ENCODE measurements around the gene SNX25. TPM values are rescaled to one million over a fixed set of nuclear protein-coding genes. Genes with fewer than 3 reads are reported as not detected.

SNX25 gene
- total and polyA plus RNA-seq, 2 experiments from 2014 or later, result 6.9 to 25.0 TPM

DNA sequence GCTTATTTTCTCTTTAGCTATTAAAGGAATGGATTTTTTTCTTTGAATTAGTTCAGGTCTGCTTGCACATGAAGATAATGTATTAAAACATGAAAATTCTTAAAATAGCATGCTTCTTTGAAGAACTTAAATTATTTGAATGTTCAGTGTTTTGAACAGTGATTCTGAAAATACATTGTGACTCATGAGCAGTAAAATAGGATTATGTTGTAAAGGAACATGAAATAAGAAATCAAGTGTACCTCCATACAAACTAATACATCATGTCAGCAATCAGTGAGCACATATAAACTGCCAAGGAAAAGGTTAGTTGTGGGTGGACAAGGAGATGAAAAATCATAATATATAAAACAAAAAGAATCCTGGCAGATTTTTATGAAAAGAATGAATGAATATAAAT is 66.1 kb downstream of the SNX25 start:
- H3K36me3 Mint-ChIP-seq (ENCODE audit: low read depth), result no peaks in the 10 kb centered on the region
- H3K27ac ChIP-seq (ENCODE audit: low read depth), result no peak overlapping the region
- H3K4me3 Mint-ChIP-seq, result no peak overlapping the region
- H3K36me3 ChIP-seq (ENCODE audit: insufficient read depth), result no peaks in the 10 kb centered on the region
- TF ChIP-seq STAT1 (IDR thresholded peaks at IDR 0.05; ENCODE audit: unreplicated experiment) (no peak), NANOG (IDR thresholded peaks at IDR 0.05; ENCODE audit: borderline replicate concordance) (no peak), CREB1 (CRISPR knock-in tag; IDR thresholded peaks at IDR 0.05; ENCODE audit: low read depth) (no peak), ZNF331 (CRISPR knock-in tag; IDR thresholded peaks at IDR 0.05; ENCODE audit: low read depth) (no peak), POLR2AphosphoS5 (IDR thresholded peaks at IDR 0.05; ENCODE audit: low read depth) (no peak), ZNF114 (CRISPR knock-in tag; IDR thresholded peaks at IDR 0.05) (no peak), EZH2 (IDR thresholded peaks at IDR 0.05; ENCODE audit: low read depth, unreplicated experiment) (no peak), JUNB (IDR thresholded peaks at IDR 0.05; ENCODE audit: unreplicated experiment) (no peak)
- TF ChIP-seq, protein P1, sequence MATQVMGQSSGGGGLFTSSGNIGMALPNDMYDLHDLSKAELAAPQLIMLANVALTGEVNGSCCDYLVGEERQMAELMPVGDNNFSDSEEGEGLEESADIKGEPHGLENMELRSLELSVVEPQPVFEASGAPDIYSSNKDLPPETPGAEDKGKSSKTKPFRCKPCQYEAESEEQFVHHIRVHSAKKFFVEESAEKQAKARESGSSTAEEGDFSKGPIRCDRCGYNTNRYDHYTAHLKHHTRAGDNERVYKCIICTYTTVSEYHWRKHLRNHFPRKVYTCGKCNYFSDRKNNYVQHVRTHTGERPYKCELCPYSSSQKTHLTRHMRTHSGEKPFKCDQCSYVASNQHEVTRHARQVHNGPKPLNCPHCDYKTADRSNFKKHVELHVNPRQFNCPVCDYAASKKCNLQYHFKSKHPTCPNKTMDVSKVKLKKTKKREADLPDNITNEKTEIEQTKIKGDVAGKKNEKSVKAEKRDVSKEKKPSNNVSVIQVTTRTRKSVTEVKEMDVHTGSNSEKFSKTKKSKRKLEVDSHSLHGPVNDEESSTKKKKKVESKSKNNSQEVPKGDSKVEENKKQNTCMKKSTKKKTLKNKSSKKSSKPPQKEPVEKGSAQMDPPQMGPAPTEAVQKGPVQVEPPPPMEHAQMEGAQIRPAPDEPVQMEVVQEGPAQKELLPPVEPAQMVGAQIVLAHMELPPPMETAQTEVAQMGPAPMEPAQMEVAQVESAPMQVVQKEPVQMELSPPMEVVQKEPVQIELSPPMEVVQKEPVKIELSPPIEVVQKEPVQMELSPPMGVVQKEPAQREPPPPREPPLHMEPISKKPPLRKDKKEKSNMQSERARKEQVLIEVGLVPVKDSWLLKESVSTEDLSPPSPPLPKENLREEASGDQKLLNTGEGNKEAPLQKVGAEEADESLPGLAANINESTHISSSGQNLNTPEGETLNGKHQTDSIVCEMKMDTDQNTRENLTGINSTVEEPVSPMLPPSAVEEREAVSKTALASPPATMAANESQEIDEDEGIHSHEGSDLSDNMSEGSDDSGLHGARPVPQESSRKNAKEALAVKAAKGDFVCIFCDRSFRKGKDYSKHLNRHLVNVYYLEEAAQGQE (IDR thresholded peaks at IDR 0.05; ENCODE audit: unreplicated experiment), result no peak
- TF ChIP-seq, protein P2, sequence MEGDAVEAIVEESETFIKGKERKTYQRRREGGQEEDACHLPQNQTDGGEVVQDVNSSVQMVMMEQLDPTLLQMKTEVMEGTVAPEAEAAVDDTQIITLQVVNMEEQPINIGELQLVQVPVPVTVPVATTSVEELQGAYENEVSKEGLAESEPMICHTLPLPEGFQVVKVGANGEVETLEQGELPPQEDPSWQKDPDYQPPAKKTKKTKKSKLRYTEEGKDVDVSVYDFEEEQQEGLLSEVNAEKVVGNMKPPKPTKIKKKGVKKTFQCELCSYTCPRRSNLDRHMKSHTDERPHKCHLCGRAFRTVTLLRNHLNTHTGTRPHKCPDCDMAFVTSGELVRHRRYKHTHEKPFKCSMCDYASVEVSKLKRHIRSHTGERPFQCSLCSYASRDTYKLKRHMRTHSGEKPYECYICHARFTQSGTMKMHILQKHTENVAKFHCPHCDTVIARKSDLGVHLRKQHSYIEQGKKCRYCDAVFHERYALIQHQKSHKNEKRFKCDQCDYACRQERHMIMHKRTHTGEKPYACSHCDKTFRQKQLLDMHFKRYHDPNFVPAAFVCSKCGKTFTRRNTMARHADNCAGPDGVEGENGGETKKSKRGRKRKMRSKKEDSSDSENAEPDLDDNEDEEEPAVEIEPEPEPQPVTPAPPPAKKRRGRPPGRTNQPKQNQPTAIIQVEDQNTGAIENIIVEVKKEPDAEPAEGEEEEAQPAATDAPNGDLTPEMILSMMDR (conservative IDR thresholded peaks at IDR 0.05; ENCODE audit: low read depth in 2 of 2), result no peak
- TF ChIP-seq, protein P3, sequence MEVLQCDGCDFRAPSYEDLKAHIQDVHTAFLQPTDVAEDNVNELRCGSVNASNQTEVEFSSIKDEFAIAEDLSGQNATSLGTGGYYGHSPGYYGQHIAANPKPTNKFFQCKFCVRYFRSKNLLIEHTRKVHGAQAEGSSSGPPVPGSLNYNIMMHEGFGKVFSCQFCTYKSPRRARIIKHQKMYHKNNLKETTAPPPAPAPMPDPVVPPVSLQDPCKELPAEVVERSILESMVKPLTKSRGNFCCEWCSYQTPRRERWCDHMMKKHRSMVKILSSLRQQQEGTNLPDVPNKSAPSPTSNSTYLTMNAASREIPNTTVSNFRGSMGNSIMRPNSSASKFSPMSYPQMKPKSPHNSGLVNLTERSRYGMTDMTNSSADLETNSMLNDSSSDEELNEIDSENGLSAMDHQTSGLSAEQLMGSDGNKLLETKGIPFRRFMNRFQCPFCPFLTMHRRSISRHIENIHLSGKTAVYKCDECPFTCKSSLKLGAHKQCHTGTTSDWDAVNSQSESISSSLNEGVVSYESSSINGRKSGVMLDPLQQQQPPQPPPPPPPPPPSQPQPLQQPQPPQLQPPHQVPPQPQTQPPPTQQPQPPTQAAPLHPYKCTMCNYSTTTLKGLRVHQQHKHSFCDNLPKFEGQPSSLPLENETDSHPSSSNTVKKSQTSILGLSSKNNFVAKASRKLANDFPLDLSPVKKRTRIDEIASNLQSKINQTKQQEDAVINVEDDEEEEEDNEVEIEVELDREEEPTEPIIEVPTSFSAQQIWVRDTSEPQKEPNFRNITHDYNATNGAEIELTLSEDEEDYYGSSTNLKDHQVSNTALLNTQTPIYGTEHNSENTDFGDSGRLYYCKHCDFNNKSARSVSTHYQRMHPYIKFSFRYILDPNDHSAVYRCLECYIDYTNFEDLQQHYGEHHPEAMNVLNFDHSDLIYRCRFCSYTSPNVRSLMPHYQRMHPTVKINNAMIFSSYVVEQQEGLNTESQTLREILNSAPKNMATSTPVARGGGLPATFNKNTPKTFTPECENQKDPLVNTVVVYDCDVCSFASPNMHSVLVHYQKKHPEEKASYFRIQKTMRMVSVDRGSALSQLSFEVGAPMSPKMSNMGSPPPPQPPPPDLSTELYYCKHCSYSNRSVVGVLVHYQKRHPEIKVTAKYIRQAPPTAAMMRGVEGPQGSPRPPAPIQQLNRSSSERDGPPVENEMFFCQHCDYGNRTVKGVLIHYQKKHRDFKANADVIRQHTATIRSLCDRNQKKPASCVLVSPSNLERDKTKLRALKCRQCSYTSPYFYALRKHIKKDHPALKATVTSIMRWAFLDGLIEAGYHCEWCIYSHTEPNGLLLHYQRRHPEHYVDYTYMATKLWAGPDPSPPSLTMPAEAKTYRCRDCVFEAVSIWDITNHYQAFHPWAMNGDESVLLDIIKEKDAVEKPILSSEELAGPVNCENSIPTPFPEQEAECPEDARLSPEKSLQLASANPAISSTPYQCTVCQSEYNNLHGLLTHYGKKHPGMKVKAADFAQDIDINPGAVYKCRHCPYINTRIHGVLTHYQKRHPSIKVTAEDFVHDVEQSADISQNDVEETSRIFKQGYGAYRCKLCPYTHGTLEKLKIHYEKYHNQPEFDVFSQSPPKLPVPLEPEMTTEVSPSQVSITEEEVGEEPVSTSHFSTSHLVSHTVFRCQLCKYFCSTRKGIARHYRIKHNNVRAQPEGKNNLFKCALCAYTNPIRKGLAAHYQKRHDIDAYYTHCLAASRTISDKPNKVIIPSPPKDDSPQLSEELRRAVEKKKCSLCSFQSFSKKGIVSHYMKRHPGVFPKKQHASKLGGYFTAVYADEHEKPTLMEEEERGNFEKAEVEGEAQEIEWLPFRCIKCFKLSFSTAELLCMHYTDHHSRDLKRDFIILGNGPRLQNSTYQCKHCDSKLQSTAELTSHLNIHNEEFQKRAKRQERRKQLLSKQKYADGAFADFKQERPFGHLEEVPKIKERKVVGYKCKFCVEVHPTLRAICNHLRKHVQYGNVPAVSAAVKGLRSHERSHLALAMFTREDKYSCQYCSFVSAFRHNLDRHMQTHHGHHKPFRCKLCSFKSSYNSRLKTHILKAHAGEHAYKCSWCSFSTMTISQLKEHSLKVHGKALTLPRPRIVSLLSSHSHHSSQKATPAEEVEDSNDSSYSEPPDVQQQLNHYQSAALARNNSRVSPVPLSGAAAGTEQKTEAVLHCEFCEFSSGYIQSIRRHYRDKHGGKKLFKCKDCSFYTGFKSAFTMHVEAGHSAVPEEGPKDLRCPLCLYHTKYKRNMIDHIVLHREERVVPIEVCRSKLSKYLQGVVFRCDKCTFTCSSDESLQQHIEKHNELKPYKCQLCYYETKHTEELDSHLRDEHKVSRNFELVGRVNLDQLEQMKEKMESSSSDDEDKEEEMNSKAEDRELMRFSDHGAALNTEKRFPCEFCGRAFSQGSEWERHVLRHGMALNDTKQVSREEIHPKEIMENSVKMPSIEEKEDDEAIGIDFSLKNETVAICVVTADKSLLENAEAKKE (CRISPR knock-in tag; IDR thresholded peaks at IDR 0.05), result no peak
- TF ChIP-seq, protein P4, sequence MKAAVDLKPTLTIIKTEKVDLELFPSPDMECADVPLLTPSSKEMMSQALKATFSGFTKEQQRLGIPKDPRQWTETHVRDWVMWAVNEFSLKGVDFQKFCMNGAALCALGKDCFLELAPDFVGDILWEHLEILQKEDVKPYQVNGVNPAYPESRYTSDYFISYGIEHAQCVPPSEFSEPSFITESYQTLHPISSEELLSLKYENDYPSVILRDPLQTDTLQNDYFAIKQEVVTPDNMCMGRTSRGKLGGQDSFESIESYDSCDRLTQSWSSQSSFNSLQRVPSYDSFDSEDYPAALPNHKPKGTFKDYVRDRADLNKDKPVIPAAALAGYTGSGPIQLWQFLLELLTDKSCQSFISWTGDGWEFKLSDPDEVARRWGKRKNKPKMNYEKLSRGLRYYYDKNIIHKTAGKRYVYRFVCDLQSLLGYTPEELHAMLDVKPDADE (IDR thresholded peaks at IDR 0.05), result no peak
- H2AFZ ChIP-seq, result no peak overlapping the region
- no peak overlapping the region for H3K4me3 ChIP-seq
- H3K4me1 Mint-ChIP-seq, result peaks cover 19% of the 10 kb centered on the region
- H3K27ac Mint-ChIP-seq, result no peak overlapping the region
- DNase-seq (ENCODE audit: low spot score), result no peak
- H3K4me2 ChIP-seq, result no peak overlapping the region
- H3K4me1 ChIP-seq (ENCODE audit: insufficient read depth), result peaks cover 6% of the 10 kb centered on the region; the same call in 1 of the 2 replicates
- no peaks in the 10 kb centered on the region for H3K9me3 Mint-ChIP-seq
- H3K9me2 ChIP-seq (ENCODE audit: insufficient read depth), result no peaks in the 10 kb centered on the region
- peaks cover 1% of the 10 kb centered on the region for H3K27me3 Mint-ChIP-seq (ENCODE audit: insufficient read depth, low read depth, poor library complexity)
- no peaks in the 10 kb centered on the region for H3F3A ChIP-seq (replicated peaks; ENCODE audit: low read depth)
- no peak for ATAC-seq
- no peaks in the 10 kb centered on the region; the same call in 1 of the 2 replicates for H3K79me2 ChIP-seq (replicated peaks; ENCODE audit: insufficient read depth)
- H3K27me3 ChIP-seq (ENCODE audit: insufficient read depth), result no peaks in the 10 kb centered on the region
- no peaks in the 10 kb centered on the region for H4K20me1 ChIP-seq (replicated peaks; ENCODE audit: insufficient read depth)

Data from GM23338 (cell line).